K562 (cell line): ENCODE data around the gene RRBP1. TPM values are rescaled to one million over a fixed set of nuclear protein-coding genes. Genes with fewer than 3 reads are reported as not detected.

Source experiments
- CHD7 ChIP-seq: fragments of 200-600 bp; sonication (generic); IDR thresholded peaks from one replicate; pipeline ENCODE4 v1.6.1; 2012; ENCODE audit warnings: mild to moderate bottlenecking, low read depth, low read length, inconsistent platforms
- NFIX ChIP-seq: fragments of 250-450 bp; sonication (Bioruptor Pico); IDR thresholded peaks from 2 replicates; pipeline ENCODE4 v1.4.0; 2020; ENCODE audit warnings: low read depth, mild to moderate bottlenecking, moderate library complexity
- POLR2B ChIP-seq: fragments of 450-650 bp; IDR thresholded peaks from 2 replicates; pipeline ENCODE4 v1.6.1; 2018; ENCODE audit warnings: low read depth; ENCODE audit not compliant: partially characterized antibody
- SIN3A ChIP-seq, 2 experiments: fragments of 150-350 bp in 1 of 2; IDR thresholded peaks; 2 replicates each; pipeline ENCODE4 v1.6.1; 2011 to 2016; ENCODE audit warnings: borderline replicate concordance in 2 of 2, low read depth in 2 of 2, low read length in 2 of 2, mild to moderate bottlenecking in 2 of 2, moderate library complexity in 2 of 2; ENCODE audit not compliant: control insufficient read depth in 1 of 2
- SPI1 ChIP-seq: IDR thresholded peaks from 2 replicates; pipeline ENCODE4 v1.6.1; 2011; ENCODE audit warnings: low read depth, low read length, control low read depth, borderline replicate concordance
- TRIM24 ChIP-seq, 2 experiments: fragments of 450-650 bp; IDR thresholded peaks; 2 replicates each; pipeline ENCODE4 v1.6.1; 2016
- polyA plus RNA-seq, 8 experiments: library from polyadenylated mRNA; depleted of rRNA in 4 of 8; stranded (reverse) in 5 of 8; unstranded in 3 of 8; fragments of >200 nt; fragmentation: Nextera tagmentation in 2 of 8; fragmentation: Illumina TruSeq in 1 of 8; extraction: Ambion mirVana in 2 of 8; extraction: Trizol in 1 of 8; gene quantifications; 2 replicates each; pipeline versions ENCODE4 v1.2.1 to v1.2.3, GENCODE V29; 2011 to 2014; ENCODE audit warnings: inconsistent platforms in 1 of 8, missing spikeins in 1 of 8
- total RNA-seq, 7 experiments: library from RNA; depleted of rRNA in 6 of 7; stranded (reverse); fragments of >200 nt in 6 of 7; fragmentation: Illumina TruSeq in 2 of 7; extraction: Trizol in 2 of 7; gene quantifications; 2 replicates each; pipeline versions ENCODE4 v1.2.1 to v1.2.3, GENCODE V29; 2011 to 2021; ENCODE audit warnings: low replicate concordance in 1 of 7

Gene RRBP1
- total and polyA plus RNA-seq, 9 of the 15 experiments (the other 6 are each of a cell fraction or from before 2014, with no cell fraction given) = 0.84 to 32.0 (median 17.6) TPM

DNA sequence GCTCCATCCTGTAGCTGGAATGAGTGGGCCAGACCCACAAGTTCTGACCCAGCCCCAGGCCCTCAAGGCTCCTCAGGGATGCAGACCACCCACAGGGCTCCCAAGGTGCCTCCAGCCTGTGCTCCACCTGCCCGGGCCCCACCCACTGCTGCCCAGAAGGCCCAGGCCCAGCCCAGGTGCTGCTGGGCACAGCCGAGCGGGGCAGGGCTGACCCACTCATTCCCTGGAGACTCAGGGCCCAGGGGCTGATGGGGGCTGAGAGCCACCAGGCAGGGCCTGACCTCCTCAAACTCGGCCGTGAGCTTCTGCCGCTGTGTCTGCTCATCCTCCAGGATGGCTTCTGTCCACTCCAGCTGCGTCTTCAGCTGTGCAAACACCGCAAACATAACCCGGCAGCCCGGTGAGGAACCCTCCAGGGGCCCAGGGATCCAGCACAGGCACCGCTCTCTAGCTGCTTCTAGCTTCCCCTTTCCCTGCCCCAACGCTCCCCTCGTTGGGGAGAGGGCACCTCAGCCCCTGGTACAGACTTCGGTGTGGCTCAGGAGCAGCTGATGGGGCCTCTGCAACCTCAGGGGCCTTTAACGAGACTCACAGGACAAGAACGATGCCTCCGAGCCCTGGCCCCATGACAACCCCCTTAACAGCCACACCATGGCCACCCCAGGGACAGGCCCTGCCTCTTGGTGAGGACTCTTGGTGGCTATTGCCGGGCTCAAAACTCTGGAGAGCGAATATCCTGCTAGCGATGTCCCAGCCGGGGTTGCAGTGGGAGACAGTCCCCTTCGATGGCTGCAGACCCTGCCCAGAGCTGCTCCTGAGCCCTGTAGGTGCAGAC is 66.2 kb downstream of the RRBP1 start (continued):
- TF ChIP-seq CHD7 = no peak
- TF ChIP-seq POLR2B = no peak
- TF ChIP-seq TRIM24 (IDR thresholded peaks at IDR 0.05) = no peak
- no peak for TF ChIP-seq NFIX (CRISPR knock-in tag)
- no peak for TF ChIP-seq SIN3A (IDR thresholded peaks at IDR 0.05; ENCODE audit: borderline replicate concordance in 2 of 2, control insufficient read depth in 1 of 2, low read depth in 2 of 2, low read length in 2 of 2)
- TF ChIP-seq SPI1 = no peak
- TF ChIP-seq, all 486 proteins: peak for 0
